NCI-H1694 treated with DMSO at 0.1 percent for 48 hours (cell line): ENCODE data around the gene KLF5.
"Not testable (repeated sequence)": the region's sequence is repeated elsewhere in the genome, so short reads cannot be mapped to it uniquely, and the experiment has no call there.

Experiments used
- DNase-seq: peaks from one replicate; lab custom pipeline; 2025; lab: John Stamatoyannopoulos, UW

KLF5 gene

GRCh38 chr13:73088332-73088935 lies 29.6 kb downstream of the KLF5 start:
- DNase-seq: no peak

- DNase-seq: no peak
Measured at GRCh38 chr13:73089213-73089612, 30.4 kb downstream of the KLF5 start.

GRCh38 chr13:73090116-73090822 lies 31.5 kb downstream of the KLF5 start:
- no peak for DNase-seq

- no peak for DNase-seq
Measured at GRCh38 chr13:73090823-73091187, 32.0 kb downstream of the KLF5 start.

- no peak for DNase-seq
Measured at GRCh38 chr13:73092829-73093228, 34.0 kb downstream of the KLF5 start.

- no peak for DNase-seq
Measured at GRCh38 chr13:73096173-73096572, 37.4 kb downstream of the KLF5 start.

GRCh38 chr13:73096638-73097037 lies 37.8 kb downstream of the KLF5 start:
- no peak for DNase-seq

GRCh38 chr13:73100781-73101180 lies 42.0 kb downstream of the KLF5 start:
- not testable (repeated sequence) for DNase-seq

- no peak for DNase-seq
Measured at GRCh38 chr13:73101351-73102007, 42.7 kb downstream of the KLF5 start.

- DNase-seq: no peak
Measured at GRCh38 chr13:73103238-73103637, 44.4 kb downstream of the KLF5 start.

- no peak for DNase-seq
Measured at GRCh38 chr13:73106513-73107178, 47.8 kb downstream of the KLF5 start.

- no peak for DNase-seq
Measured at GRCh38 chr13:73107481-73107880, 48.7 kb downstream of the KLF5 start.

GRCh38 chr13:73107970-73108369 lies 49.2 kb downstream of the KLF5 start:
- no peak for DNase-seq

- no peak for DNase-seq
Measured at GRCh38 chr13:73109288-73109899, 50.6 kb downstream of the KLF5 start.

- DNase-seq: no peak
Measured at GRCh38 chr13:73109969-73110368, 51.2 kb downstream of the KLF5 start.

- DNase-seq: no peak
Measured at GRCh38 chr13:73110814-73111213, 52.0 kb downstream of the KLF5 start.

GRCh38 chr13:73111331-73111730 lies 52.5 kb downstream of the KLF5 start:
- no peak for DNase-seq

GRCh38 chr13:73119612-73120011 lies 60.8 kb downstream of the KLF5 start:
- DNase-seq: no peak
